ENCODE data around the gene SEC14L6.

GRCh38 chr22:30486118-30486517 lies 60.4 kb downstream of the SEC14L6 start:
- TF ChIP-seq CTCF (IDR thresholded peaks at IDR 0.05; ENCODE audit: low read depth, low read length, poor library complexity, severe bottlenecking) (no peak), EZH2phosphoT487 (IDR thresholded peaks at IDR 0.05; ENCODE audit: borderline replicate concordance, low read length) (no peak)

All from DOHH2 (cell line).